Occipital lobe (tissue), 2 donors: ENCODE results near the gene CFI. TPM values are rescaled to one million over a fixed set of nuclear protein-coding genes. Genes with fewer than 3 reads are reported as not detected.
A peak's percentile ranks its signal among the peaks of the same experiment; 100 is the strongest.

Experiments
- DNase-seq: peaks from one replicate; lab custom pipeline; 2025; lab: John Stamatoyannopoulos, UW
- total RNA-seq: library from RNA; depleted of rRNA; stranded (reverse); fragments of >200 nt; gene quantifications from one replicate; pipeline ENCODE4 v1.2.3, GENCODE V29; 2014

The CFI gene
- total RNA-seq: 3.1 TPM

DNA sequence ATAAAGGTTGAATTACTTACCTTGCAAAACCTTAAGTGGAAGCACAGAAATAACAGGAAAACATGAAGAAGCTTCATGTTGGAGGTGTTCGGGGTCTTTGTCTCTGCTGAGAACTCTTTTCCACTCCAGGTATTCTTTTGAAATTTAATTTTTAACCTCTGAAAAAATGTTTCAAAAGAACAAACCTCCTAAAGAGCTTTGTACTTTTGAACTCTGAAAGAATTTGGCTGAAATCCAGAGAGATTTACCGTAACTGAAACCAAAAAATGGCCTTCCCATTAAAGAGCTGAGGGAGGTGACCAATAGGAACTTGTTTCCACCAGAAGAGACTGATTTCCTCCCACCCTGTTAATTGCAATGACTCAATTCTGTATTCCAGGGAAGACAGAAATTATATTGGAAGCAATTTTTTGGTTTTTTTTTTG lies at the start of gene CFI:
CFI (minus strand) TSS at position 105 of the 425 bp plus-strand sequence; CDS start at position 77, 28 bp downstream.
- DNase-seq: no peak

- no peak for DNase-seq
Measured at GRCh38 chr4:109850601-109851000, 48.8 kb upstream of the CFI start.

DNA sequence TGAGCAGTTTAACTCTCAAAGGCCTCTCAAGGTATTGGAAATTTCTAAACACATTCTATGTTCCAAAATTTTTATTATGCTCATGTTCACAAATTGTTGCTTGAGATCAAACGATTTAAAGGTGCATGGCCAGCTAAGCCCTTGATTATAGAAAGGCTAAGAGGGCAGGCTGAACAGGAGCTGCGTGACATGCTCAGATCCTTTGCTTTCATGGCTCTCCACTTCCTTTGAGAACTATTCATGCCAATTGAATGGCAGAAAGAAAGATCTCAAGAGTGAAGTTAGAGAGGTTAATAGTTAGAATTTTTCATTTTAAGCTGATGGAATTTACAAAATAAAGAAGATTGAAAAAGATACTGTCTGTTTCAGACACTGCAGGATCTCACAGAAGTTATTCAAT lies 46.7 kb upstream of the CFI start:
- no peak for DNase-seq

DNA sequence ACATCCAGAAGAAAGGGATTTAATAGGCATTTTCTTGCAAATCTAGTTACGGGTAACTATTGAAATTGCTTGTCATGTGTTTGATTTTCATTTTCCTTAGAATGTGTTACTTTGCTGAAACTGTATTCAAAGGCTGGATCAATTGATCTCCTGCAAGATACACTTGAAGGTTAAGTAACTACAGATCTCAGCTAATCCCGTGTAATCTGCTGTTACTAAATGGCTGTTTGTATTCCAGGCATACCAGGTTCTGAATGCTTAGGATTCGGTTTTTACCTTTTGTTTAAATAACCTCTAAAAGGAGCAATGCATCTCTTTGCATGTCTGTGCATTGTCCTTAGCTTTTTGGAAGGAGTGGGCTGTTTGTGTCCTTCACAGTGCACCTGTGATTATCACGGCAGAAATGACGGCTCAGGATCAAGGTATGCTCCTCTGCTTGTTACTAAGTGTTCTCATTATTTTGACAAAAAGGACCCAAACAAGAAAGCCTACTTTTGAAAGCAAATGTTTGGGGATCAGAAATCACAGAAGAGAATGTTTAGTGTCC lies 46.2 kb upstream of the CFI start, which contains the start of gene LRIT3:
LRIT3 (plus strand) TSS at position 212 of the 547 bp plus-strand sequence; CDS start at position 307, 95 bp downstream.
- no peak for DNase-seq

- DNase-seq: no peak
Measured at GRCh38 chr4:109846395-109847098, 44.7 kb upstream of the CFI start.

DNA sequence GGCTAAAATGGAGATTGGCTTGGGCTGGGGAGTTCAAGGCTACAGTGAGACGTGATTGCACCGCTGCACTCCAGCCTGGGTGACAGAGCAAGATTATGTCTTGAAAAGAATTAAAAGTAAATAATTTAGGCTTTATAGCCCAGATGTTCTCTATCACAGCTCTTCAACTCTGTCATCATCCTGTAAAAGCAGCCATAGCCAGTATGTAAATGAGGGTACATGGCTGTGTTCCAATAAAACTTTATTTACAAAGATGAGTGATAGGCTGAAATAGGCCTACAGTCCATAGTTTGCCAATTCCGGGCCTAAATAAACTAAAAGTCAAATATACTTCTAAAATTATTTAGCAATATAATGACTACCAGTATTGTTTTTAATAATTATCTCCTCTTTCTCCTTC lies 35.2 kb upstream of the CFI start:
- no peak for DNase-seq

GRCh38 chr4:109833756-109834155 lies 32.0 kb upstream of the CFI start:
- no peak for DNase-seq

- DNase-seq: no peak
Measured at GRCh38 chr4:109827672-109828071, 25.9 kb upstream of the CFI start, which contains the start of gene RRH. Gene RRH, plus strand, starts transcription at chr4:109827972. Its CDS starts 56 bp downstream, at chr4:109828028.

GRCh38 chr4:109826719-109827118 lies 24.9 kb upstream of the CFI start:
- DNase-seq: no peak

GRCh38 chr4:109821185-109821584 lies 19.4 kb upstream of the CFI start:
- DNase-seq: no peak

- no peak for DNase-seq
Measured at GRCh38 chr4:109820563-109820962, 18.8 kb upstream of the CFI start.

DNA sequence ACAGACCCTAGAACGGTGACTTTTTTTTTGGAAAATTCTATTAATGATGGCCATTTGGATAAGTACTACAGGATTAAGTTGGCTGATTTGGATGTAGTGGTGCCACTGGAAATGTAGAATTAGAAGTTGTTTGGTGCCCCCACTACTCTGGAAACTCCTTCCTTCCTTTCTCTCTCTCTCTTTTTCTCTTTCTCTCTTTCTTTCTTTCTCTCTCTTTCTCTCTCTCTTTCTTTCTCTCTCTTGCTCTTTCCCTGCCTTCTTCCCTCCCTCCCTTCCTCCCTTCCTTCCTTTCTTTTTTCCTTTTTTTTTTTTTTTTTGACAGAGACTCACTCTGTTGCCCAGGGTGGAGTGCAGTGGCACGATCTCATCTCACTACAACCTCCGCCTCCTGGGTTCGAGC lies 16.5 kb upstream of the CFI start:
- no peak for DNase-seq

GRCh38 chr4:109816894-109817293 lies 15.1 kb upstream of the CFI start:
- no peak for DNase-seq

GRCh38 chr4:109816082-109816442 lies 14.3 kb upstream of the CFI start:
- no peak for DNase-seq

- DNase-seq: peak; percentile 85
Measured at GRCh38 chr4:109815151-109816081, 13.6 kb upstream of the CFI start, which contains the start of gene GAR1. Gene GAR1, plus strand, starts transcription at chr4:109815762. Its CDS starts 403 bp downstream, at chr4:109816165.

GRCh38 chr4:109811707-109812106 lies 9.9 kb upstream of the CFI start:
- DNase-seq: no peak

- DNase-seq: no peak
Measured at GRCh38 chr4:109810552-109811387, 9.0 kb upstream of the CFI start.

DNA sequence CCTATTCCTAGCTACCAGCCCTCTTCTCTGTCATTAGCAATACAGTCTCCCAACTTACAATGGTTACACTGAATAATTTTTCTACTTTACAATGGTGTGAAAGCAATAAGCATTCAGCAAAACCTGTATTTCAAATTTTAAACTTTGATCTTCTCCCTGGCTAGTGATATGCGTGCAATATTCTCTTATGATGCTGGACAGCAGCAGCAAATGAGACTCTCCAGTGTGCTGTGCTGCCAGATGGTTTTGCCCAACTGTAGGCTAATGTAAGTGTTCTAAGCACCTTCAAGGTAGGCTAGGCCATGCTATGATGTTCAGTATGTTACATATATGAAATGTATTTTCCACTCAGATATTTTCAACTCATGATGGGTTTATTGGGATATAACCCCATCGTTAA lies 7.9 kb upstream of the CFI start:
- no peak for DNase-seq

DNA sequence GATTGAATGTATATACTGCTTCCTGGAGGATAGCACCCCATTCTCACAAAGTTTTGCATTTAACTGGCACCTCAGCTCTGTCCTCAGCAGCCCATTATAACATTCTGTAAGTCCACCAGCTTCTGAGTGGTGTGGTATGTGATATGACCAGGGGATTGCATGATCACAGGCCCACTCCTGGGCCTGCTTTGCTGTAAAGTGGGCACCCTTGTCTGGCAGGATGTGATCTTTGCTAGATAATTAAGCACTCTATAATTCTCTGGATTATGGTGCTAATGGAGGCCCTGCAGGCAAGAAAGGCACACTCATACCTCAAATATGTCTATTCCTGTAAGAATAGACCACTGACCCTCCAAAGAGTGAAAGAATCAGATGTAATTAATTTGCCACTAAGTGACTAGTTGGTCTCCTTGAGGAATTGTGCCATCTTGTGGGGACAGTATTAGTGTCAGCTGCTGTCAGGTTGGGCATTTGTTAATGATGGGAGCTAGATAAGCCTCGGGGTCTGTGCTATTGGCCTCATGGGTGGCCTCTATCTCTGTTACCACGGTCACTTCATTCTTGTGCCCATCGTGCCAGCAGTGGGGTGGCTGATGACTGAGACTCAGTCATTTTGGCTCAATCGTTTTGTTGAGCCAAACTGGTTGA lies 2.2 kb upstream of the CFI start:
- no peak for DNase-seq

- no peak for DNase-seq
Measured at GRCh38 chr4:109801099-109801789, 555 bp downstream of the CFI start.
